Endothelial cell of umbilical vein (primary cell): ENCODE measurements around the gene POSTN. TPM values are rescaled to one million over a fixed set of nuclear protein-coding genes. Genes with fewer than 3 reads are reported as not detected.

Experiments used
- BruUV-seq: library from RNA; stranded (reverse); fragments of 400-500 nt; replicated peaks from 2 replicates; lab custom pipeline; 2021; lab: Mats Ljungman, UMichigan
- CTCF ChIA-PET: fragments of 300-600, 350-600 bp; sonication (Branson Sonifier 250); formaldehyde crosslinking; loops from one replicate; lab custom pipeline; 2021; ENCODE audit warnings: antibody characterized with exemption, inconsistent platforms; lab: Charles Lee
- POLR2A ChIA-PET: fragments of 300-600, 350-600 bp; sonication (Branson Sonifier 250); formaldehyde crosslinking; loops from one replicate; lab custom pipeline; 2021; ENCODE audit warnings: antibody characterized with exemption, inconsistent platforms; lab: Charles Lee
- DNase-seq: peaks from one replicate; pipeline ENCODE4 v3.0.0-alpha.2; 2011; ENCODE audit warnings: low read depth, low spot score
- FAIRE-seq: peaks from 2 replicates; lab custom pipeline; 2011; peaks lifted over from hg19 to GRCh38; lab: Jason Lieb, UNC
- H2AFZ ChIP-seq: 2 replicates; pipeline ENCODE4 v1.6.0; 2012; ENCODE audit warnings: low read depth, low read length, control low read depth, inconsistent platforms
- H3K27ac ChIP-seq: 2 replicates; pipeline ENCODE4 v1.5.1; 2011; ENCODE audit warnings: low read depth, mild to moderate bottlenecking, control low read depth, low read length, moderate library complexity; ENCODE audit not compliant: insufficient read depth
- H3K27me3 ChIP-seq, 2 experiments: 2 replicates each; pipeline versions ENCODE4 v1.6.0 to v1.6.1; 2011; ENCODE audit warnings: low read length in 2 of 2, mixed read lengths in 1 of 2; ENCODE audit not compliant: control insufficient read depth in 2 of 2, insufficient read depth in 2 of 2
- H3K36me3 ChIP-seq, 2 experiments: 2 replicates in 1 of 2; 3 replicates in 1 of 2; pipeline ENCODE4 v1.5.1; 2011; ENCODE audit warnings: low read length in 2 of 2, mild to moderate bottlenecking in 1 of 2, moderate library complexity in 1 of 2; ENCODE audit not compliant: control insufficient read depth in 2 of 2, insufficient read depth in 2 of 2; ENCODE audit errors: extremely low read depth in 1 of 2
- H3K4me1 ChIP-seq: 3 replicates; pipeline ENCODE4 v1.5.1; 2011; ENCODE audit warnings: mild to moderate bottlenecking, low read length; ENCODE audit not compliant: control insufficient read depth, insufficient read depth; ENCODE audit errors: extremely low read depth
- H3K4me2 ChIP-seq: 2 replicates; pipeline ENCODE4 v1.6.1; 2011; ENCODE audit warnings: low read length, control low read depth, mixed read lengths; ENCODE audit not compliant: insufficient read depth
- H3K4me3 ChIP-seq, 3 experiments: fragments of 200-600 bp in 1 of 3; sonication (generic), shearing (Covaris generic) in 1 of 3; replicated peaks in 1 of 3; 2 replicates each; pipeline ENCODE4 v1.5.1; 2011 to 2016; ENCODE audit warnings: control low read depth in 3 of 3, low read length in 3 of 3, mild to moderate bottlenecking in 2 of 3, inconsistent platforms in 1 of 3, low read depth in 1 of 3, moderate library complexity in 1 of 3; ENCODE audit not compliant: insufficient read depth in 1 of 3
- H3K79me2 ChIP-seq: 2 replicates; pipeline ENCODE4 v1.6.0; 2012; ENCODE audit warnings: low read length, inconsistent platforms; ENCODE audit not compliant: control insufficient read depth, insufficient read depth
- H3K9ac ChIP-seq: replicated peaks from 2 replicates; pipeline ENCODE3; 2011; ENCODE audit warnings: low read length, control low read depth; ENCODE audit not compliant: insufficient read depth; ENCODE audit errors: extremely low read depth
- H3K9me1 ChIP-seq: replicated peaks from 3 replicates; pipeline ENCODE4 v1.6.0; 2011; ENCODE audit warnings: mild to moderate bottlenecking, low read length; ENCODE audit not compliant: control insufficient read depth, insufficient read depth; ENCODE audit errors: extremely low read depth
- H3K9me3 ChIP-seq: replicated peaks from 2 replicates; pipeline ENCODE4 v1.5.1; 2012; ENCODE audit warnings: low read length, inconsistent platforms; ENCODE audit not compliant: control insufficient read depth, insufficient read depth
- H4K20me1 ChIP-seq: replicated peaks from 2 replicates; pipeline ENCODE3; 2011; ENCODE audit warnings: mild to moderate bottlenecking, low read length; ENCODE audit not compliant: control insufficient read depth, insufficient read depth; ENCODE audit errors: extremely low read depth
- EZH2 ChIP-seq: IDR thresholded peaks from 2 replicates; pipeline ENCODE4 v1.6.1; 2012; ENCODE audit warnings: borderline replicate concordance, low read depth, mild to moderate bottlenecking, moderate library complexity, low read length, inconsistent platforms; ENCODE audit not compliant: severe bottlenecking
- FOS ChIP-seq: IDR thresholded peaks from 2 replicates; pipeline ENCODE4 v1.6.1; 2011; ENCODE audit warnings: mild to moderate bottlenecking, low read length, moderate library complexity, borderline replicate concordance; ENCODE audit not compliant: insufficient read depth
- GATA2 ChIP-seq: IDR thresholded peaks from 2 replicates; pipeline ENCODE4 v1.7.0; 2011; ENCODE audit warnings: low read depth, mild to moderate bottlenecking, moderate library complexity, mixed read lengths, low read length; ENCODE audit not compliant: insufficient read length, insufficient read depth
- JUN ChIP-seq: IDR thresholded peaks from 2 replicates; pipeline ENCODE4 v1.6.1; 2011; ENCODE audit warnings: borderline replicate concordance, low read depth; ENCODE audit not compliant: insufficient read length, insufficient read depth
- MYC ChIP-seq: IDR thresholded peaks from one replicate; pipeline ENCODE4 v1.6.1; 2011; ENCODE audit warnings: mild to moderate bottlenecking, low read depth, low read length
- POLR2A ChIP-seq: IDR thresholded peaks from 2 replicates; pipeline ENCODE4 v1.6.1; 2012; ENCODE audit warnings: low read depth, mild to moderate bottlenecking, control low read depth, low read length
- POLR2AphosphoS5 ChIP-seq: IDR thresholded peaks from 2 replicates; pipeline ENCODE4 v1.6.1; 2012; ENCODE audit warnings: low read depth, mild to moderate bottlenecking, control low read depth, low read length, moderate library complexity; ENCODE audit not compliant: insufficient read depth
- dilution Hi-C: fragments of 300-500 bp; cut with MboI; formaldehyde crosslinking; loops from one replicate; pipeline ENCODE4 v1.15.0; 2019; ENCODE audit warnings: low sequenced_read_pairs; ENCODE audit not compliant: extremely low pct_ligation_motif_present
- intact Hi-C: fragments of 100-400 bp; cut with micrococcal nuclease; formaldehyde crosslinking; loops from one replicate; pipeline ENCODE4 v1.10.0; 2022
- polyA plus RNA-seq, 4 experiments: library from polyadenylated mRNA; depleted of rRNA in 3 of 4; stranded (reverse) in 3 of 4; unstranded in 1 of 4; fragments of >200 nt; gene quantifications; 2 replicates each; pipeline versions ENCODE4 v1.2.1 to v1.2.3, GENCODE V29; 2011 to 2012; ENCODE audit warnings: missing spikeins in 1 of 4
- total RNA-seq: library from RNA; stranded (reverse); gene quantifications from 2 replicates; pipeline ENCODE4 v1.2.3, GENCODE V29; 2021
- TF ChIP-seq, protein P1 (sequence below), 2 donors: IDR thresholded peaks; 1 replicate in 1 of 2; 2 replicates in 1 of 2; pipeline ENCODE4 v1.5.1; 2011; ENCODE audit warnings: low read length in 2 of 2, mild to moderate bottlenecking in 2 of 2, moderate library complexity in 2 of 2, control low read depth in 1 of 2, inconsistent platforms in 1 of 2, low read depth in 1 of 2; ENCODE audit not compliant: insufficient read depth in 1 of 2; ENCODE audit errors: extremely low read depth in 1 of 2
- TF ChIP-seq, protein P2 (sequence below): IDR thresholded peaks from 2 replicates; pipeline ENCODE4 v1.6.1; 2011; ENCODE audit not compliant: insufficient read depth, insufficient read length

The POSTN gene
- total and polyA plus RNA-seq, 2 donors (not counting 3 experiments of a cell fraction or from before 2014, with no cell fraction given) = 0.29 to 0.41 TPM

DNA sequence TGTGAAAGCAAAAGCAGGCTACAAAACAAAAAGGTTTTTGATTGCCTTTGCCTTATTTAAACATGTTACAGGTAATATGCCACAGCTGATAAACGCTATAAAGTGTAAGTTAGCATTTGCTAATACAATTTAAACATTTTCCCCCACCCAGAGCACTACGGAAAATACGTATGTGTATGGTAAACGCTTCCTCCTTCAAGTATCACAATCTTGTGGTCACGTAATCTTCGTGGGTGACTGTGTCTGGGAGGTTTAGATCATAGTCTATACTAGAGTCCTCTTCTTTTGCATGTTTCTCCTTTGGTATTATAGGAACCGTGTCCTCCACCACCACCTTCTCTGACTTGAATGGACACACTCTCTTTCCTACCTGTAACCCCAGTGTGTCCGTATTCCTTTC lies 38.1 kb upstream of the POSTN start:
- no peaks in the 10 kb centered on the region for H3K79me2 ChIP-seq
- H2AFZ ChIP-seq = no peak overlapping the region
- no peak overlapping the region for H3K4me2 ChIP-seq
- TF ChIP-seq, protein P1, sequence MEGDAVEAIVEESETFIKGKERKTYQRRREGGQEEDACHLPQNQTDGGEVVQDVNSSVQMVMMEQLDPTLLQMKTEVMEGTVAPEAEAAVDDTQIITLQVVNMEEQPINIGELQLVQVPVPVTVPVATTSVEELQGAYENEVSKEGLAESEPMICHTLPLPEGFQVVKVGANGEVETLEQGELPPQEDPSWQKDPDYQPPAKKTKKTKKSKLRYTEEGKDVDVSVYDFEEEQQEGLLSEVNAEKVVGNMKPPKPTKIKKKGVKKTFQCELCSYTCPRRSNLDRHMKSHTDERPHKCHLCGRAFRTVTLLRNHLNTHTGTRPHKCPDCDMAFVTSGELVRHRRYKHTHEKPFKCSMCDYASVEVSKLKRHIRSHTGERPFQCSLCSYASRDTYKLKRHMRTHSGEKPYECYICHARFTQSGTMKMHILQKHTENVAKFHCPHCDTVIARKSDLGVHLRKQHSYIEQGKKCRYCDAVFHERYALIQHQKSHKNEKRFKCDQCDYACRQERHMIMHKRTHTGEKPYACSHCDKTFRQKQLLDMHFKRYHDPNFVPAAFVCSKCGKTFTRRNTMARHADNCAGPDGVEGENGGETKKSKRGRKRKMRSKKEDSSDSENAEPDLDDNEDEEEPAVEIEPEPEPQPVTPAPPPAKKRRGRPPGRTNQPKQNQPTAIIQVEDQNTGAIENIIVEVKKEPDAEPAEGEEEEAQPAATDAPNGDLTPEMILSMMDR (IDR thresholded peaks at IDR 0.05; ENCODE audit: extremely low read depth in 1 of 2, insufficient read depth in 1 of 2, low read depth in 1 of 2, low read length in 2 of 2) = no peak
- TF ChIP-seq POLR2AphosphoS5 (no peak), EZH2 (no peak), JUN (no peak), FOS (no peak), MYC (no peak), GATA2 (no peak), POLR2A (no peak)
- TF ChIP-seq, protein P2, sequence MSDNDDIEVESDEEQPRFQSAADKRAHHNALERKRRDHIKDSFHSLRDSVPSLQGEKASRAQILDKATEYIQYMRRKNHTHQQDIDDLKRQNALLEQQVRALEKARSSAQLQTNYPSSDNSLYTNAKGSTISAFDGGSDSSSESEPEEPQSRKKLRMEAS = no peak
- intact Hi-C loops = no loop called here
- no peak overlapping the region for H3K4me3 ChIP-seq
- BruUV-seq = no TSS peak
- DNase-seq (no peak), FAIRE-seq (no peak)
- dilution Hi-C loops = no loop called here
- H4K20me1 ChIP-seq = no peaks in the 10 kb centered on the region
- H3K9me1 ChIP-seq = no peaks in the 10 kb centered on the region
- H3K27me3 ChIP-seq = no peaks in the 10 kb centered on the region
- H3K9ac ChIP-seq = no peak overlapping the region
- no peaks in the 10 kb centered on the region for H3K36me3 ChIP-seq
- H3K27ac ChIP-seq = no peak overlapping the region
- CTCF ChIA-PET = no interaction called here
- no peaks in the 10 kb centered on the region for H3K4me1 ChIP-seq
- POLR2A ChIA-PET = no interaction called here
- no peaks in the 10 kb centered on the region for H3K9me3 ChIP-seq
